ENCODE data around the gene HCFC2.

The HCFC2 gene

GRCh38 chr12:104126548-104126947 lies 62.2 kb downstream of the HCFC2 start:
- no peak for DNase-seq

GRCh38 chr12:104130760-104131159 lies 66.4 kb downstream of the HCFC2 start:
- DNase-seq = no peak

GRCh38 chr12:104131609-104132008 lies 67.3 kb downstream of the HCFC2 start:
- no peak for DNase-seq

GRCh38 chr12:104132351-104132956 lies 68.1 kb downstream of the HCFC2 start:
- no peak for DNase-seq

GRCh38 chr12:104133321-104133720 lies 69.0 kb downstream of the HCFC2 start:
- no peak for DNase-seq

GRCh38 chr12:104133866-104134265 lies 69.5 kb downstream of the HCFC2 start:
- no peak for DNase-seq

GRCh38 chr12:104134882-104135281 lies 70.6 kb downstream of the HCFC2 start:
- DNase-seq = no peak

- no peak for DNase-seq
Observed at GRCh38 chr12:104136577-104136976, 72.2 kb downstream of the HCFC2 start.

- peak in 3 of 4 experiments; percentile 13 to 23 (median 22) for DNase-seq
Observed at GRCh38 chr12:104137001-104137901, 72.9 kb downstream of the HCFC2 start.

GRCh38 chr12:104137902-104138796 lies 73.8 kb downstream of the HCFC2 start, which contains the start of gene NFYB:
TSS of gene NFYB (minus strand) at chr12:104138210. CDS start at chr12:104135453, 2,757 bp downstream.
- DNase-seq = peak; percentile 74 to 86 (median 80)

- no peak for DNase-seq
Observed at GRCh38 chr12:104138797-104139152, 74.4 kb downstream of the HCFC2 start.

GRCh38 chr12:104142543-104142942 lies 78.2 kb downstream of the HCFC2 start:
- no peak for DNase-seq

- no peak for DNase-seq
Observed at GRCh38 chr12:104143002-104143401, 78.7 kb downstream of the HCFC2 start.

- DNase-seq = no peak
Observed at GRCh38 chr12:104143918-104144317, 79.6 kb downstream of the HCFC2 start.

- DNase-seq = no peak
Observed at GRCh38 chr12:104147346-104147745, 83.0 kb downstream of the HCFC2 start.

- DNase-seq = no peak
Observed at GRCh38 chr12:104150416-104150815, 86.1 kb downstream of the HCFC2 start.

- DNase-seq = no peak
Observed at GRCh38 chr12:104152685-104153241, 88.4 kb downstream of the HCFC2 start.

GRCh38 chr12:104154286-104154685 lies 90.0 kb downstream of the HCFC2 start:
- DNase-seq = no peak

- DNase-seq = no peak
Observed at GRCh38 chr12:104154806-104155205, 90.5 kb downstream of the HCFC2 start.
